ENCODE results near the gene ARHGEF39. TPM values are rescaled to one million over a fixed set of nuclear protein-coding genes. Genes with fewer than 3 reads are reported as not detected.

Gene ARHGEF39
- total and polyA plus RNA-seq, 2 donors from 2014 or later: 0.17 to 0.72 TPM

DNA sequence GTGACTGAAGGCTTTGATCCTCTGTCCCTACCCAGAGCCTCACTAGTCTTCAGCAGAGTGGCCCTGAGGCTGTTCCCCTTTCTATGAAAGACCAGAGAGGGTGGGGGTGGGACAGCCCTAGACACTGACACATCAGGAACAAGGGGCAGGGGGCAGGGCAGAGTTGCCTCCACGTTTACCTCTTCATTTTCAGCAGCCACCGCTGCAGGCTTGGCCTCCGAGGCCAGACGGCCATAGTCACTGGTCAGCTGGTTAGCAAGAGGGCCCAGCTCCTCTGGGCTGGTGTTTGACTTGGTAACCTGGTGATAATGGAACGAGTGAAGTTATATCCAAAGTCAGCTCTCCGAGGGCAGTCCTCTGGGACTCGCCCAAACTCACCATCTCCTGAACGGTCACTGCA is 40.4 kb upstream of the ARHGEF39 start:
- peaks cover 23 to 88% (median 76%) of the 10 kb centered on the region in 3 donors for H3K36me3 ChIP-seq (ENCODE audit: control insufficient read depth in 2 of 3, insufficient read depth in 3 of 3, low read length in 3 of 3)
- H3K9ac ChIP-seq (ENCODE audit: low read length in 3 of 3): no peak overlapping the region
- no peaks in the 10 kb centered on the region for H3K27me3 ChIP-seq (ENCODE audit: control insufficient read depth, insufficient read depth, low read length)
- DNase-seq: no peak
- no peak overlapping the region for H3K4me3 ChIP-seq (ENCODE audit: low read length in 3 of 3)
- H3K4me1 ChIP-seq (ENCODE audit: control insufficient read depth in 2 of 3, insufficient read depth in 2 of 3, low read depth in 1 of 3, low read length in 3 of 3): no peaks in the 10 kb centered on the region
- no peak for FAIRE-seq
- no peak overlapping the region for H3K27ac ChIP-seq (ENCODE audit: low read depth in 2 of 2, low read length in 2 of 2)
- H3K9me3 ChIP-seq (ENCODE audit: control insufficient read depth in 2 of 3, insufficient read depth in 1 of 3, low read length in 3 of 3): no peaks in the 10 kb centered on the region
- TF ChIP-seq, protein P1, sequence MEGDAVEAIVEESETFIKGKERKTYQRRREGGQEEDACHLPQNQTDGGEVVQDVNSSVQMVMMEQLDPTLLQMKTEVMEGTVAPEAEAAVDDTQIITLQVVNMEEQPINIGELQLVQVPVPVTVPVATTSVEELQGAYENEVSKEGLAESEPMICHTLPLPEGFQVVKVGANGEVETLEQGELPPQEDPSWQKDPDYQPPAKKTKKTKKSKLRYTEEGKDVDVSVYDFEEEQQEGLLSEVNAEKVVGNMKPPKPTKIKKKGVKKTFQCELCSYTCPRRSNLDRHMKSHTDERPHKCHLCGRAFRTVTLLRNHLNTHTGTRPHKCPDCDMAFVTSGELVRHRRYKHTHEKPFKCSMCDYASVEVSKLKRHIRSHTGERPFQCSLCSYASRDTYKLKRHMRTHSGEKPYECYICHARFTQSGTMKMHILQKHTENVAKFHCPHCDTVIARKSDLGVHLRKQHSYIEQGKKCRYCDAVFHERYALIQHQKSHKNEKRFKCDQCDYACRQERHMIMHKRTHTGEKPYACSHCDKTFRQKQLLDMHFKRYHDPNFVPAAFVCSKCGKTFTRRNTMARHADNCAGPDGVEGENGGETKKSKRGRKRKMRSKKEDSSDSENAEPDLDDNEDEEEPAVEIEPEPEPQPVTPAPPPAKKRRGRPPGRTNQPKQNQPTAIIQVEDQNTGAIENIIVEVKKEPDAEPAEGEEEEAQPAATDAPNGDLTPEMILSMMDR (IDR thresholded peaks at IDR 0.05; ENCODE audit: borderline replicate concordance, extremely low read depth, insufficient read depth): no peak
- intact Hi-C loops (cut with DNase I): no loop called here

DNA sequence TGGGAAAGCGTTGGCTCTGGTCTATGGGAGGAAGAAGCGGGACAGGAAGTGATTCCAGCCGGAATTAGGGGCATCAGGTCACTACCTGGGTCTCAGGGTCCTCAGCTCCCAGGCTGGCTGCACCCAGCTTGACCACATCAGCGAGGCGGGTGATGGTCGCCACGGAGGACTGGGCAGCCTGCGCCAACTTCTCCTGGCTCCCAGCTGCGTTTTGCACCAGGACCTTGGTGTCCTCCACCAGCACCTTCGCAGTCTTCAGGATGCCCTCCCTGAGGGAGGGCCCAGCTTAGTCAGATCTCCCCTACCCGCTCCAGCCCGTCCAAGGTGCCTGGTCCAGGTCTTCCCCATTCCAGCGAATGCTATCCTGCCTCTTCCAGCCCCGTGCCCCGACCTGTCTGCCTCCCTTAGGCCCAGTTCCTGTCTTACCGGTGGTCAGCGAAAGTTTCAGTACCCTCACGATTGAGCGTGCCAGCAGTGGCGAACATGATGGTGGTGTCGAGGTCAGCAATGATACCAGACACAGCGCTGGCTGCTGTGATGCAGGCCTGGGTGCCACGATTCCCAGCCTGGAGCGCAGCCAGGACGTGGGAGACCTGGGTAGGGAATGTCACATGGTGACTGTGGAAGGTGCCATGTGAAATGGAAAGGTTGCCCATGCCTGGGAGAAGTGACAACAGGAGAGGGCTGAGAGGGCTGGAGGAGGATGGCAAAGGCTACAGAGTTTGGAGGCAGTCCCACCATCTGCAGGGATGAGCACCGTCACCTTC is 39.1 kb upstream of the ARHGEF39 start:
- FAIRE-seq (no peak), DNase-seq (no peak)
- Histone ChIP-seq H3K36me3 (ENCODE audit: control insufficient read depth in 2 of 3, insufficient read depth in 3 of 3, low read length in 3 of 3) (peaks cover 31 to 95% (median 87%) of the 10 kb centered on the region in 3 donors), H3K4me3 (ENCODE audit: low read length in 3 of 3) (no peak overlapping the region), H3K9ac (ENCODE audit: low read length in 3 of 3) (no peak overlapping the region), H3K4me1 (ENCODE audit: control insufficient read depth in 2 of 3, insufficient read depth in 2 of 3, low read depth in 1 of 3, low read length in 3 of 3) (no peaks in the 10 kb centered on the region), H3K27ac (ENCODE audit: low read depth in 2 of 2, low read length in 2 of 2) (no peak overlapping the region), H3K27me3 (ENCODE audit: control insufficient read depth, insufficient read depth, low read length) (no peaks in the 10 kb centered on the region), H3K9me3 (ENCODE audit: control insufficient read depth in 2 of 3, insufficient read depth in 1 of 3, low read length in 3 of 3) (no peaks in the 10 kb centered on the region)
- TF ChIP-seq, protein P1 (IDR thresholded peaks at IDR 0.05; ENCODE audit: borderline replicate concordance, extremely low read depth, insufficient read depth): no peak
- intact Hi-C loops (cut with DNase I): no loop called here

DNA sequence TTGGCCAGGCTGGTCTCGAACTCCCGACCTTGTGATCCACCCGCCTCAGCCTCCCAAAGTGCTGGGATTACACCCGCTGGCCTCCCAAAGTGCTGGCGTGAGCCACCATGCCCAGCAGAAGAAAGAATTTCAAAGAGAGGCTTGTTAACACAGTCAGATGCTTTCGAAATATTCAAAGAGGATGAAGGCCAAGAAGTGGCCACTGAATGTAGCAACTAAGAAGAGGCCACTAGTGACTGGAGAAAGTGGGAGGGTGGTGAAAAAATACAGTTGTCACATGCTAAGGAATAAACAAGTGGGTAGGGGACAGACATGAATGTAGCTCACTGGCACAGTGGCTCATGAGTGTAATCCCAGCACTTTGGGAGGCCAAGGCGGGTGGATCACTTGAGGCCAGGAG is 37.7 kb upstream of the ARHGEF39 start:
- TF ChIP-seq, protein P1 (IDR thresholded peaks at IDR 0.05; ENCODE audit: borderline replicate concordance, extremely low read depth, insufficient read depth): no peak
- H3K27ac ChIP-seq (ENCODE audit: low read depth in 2 of 2, low read length in 2 of 2): no peak overlapping the region
- H3K9me3 ChIP-seq (ENCODE audit: control insufficient read depth in 2 of 3, insufficient read depth in 1 of 3, low read length in 3 of 3): no peaks in the 10 kb centered on the region
- intact Hi-C loops (cut with DNase I): no loop called here
- H3K4me3 ChIP-seq (ENCODE audit: low read length in 3 of 3): no peak overlapping the region
- DNase-seq (no peak), FAIRE-seq (no peak)
- H3K27me3 ChIP-seq (ENCODE audit: control insufficient read depth, insufficient read depth, low read length): no peaks in the 10 kb centered on the region
- peaks cover 36 to 96% (median 89%) of the 10 kb centered on the region in 3 donors for H3K36me3 ChIP-seq (ENCODE audit: control insufficient read depth in 2 of 3, insufficient read depth in 3 of 3, low read length in 3 of 3)
- no peak overlapping the region for H3K9ac ChIP-seq (ENCODE audit: low read length in 3 of 3)
- no peaks in the 10 kb centered on the region for H3K4me1 ChIP-seq (ENCODE audit: control insufficient read depth in 2 of 3, insufficient read depth in 2 of 3, low read depth in 1 of 3, low read length in 3 of 3)
